NCI-H1105 treated with DMSO at 0.1 percent for 48 hours (cell line): ENCODE data around the gene COX6A2.

Source experiments
- DNase-seq: peaks from one replicate; lab custom pipeline; 2025; lab: John Stamatoyannopoulos, UW

Gene COX6A2

DNA sequence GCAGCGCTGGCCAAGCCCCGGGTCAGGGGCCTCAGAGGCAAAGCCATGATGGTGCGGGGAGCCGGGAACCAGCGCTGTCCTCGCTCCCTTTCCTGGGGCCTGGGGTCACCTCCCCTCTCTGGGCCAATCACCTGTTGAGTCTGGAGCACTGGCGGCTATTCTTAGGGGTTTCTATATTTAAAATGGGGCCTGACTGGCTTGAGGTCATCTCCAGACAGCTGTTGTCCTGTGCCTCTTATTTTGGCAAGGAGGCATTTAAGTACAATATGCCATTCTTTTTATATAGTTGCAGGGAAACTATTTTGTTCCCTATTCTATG, at the start of gene COX6A2:
Gene COX6A2, minus strand, starts transcription at position 82 of the 319 bp plus-strand sequence. Its CDS starts 35 bp downstream, at position 47.
- no peak for DNase-seq

DNA sequence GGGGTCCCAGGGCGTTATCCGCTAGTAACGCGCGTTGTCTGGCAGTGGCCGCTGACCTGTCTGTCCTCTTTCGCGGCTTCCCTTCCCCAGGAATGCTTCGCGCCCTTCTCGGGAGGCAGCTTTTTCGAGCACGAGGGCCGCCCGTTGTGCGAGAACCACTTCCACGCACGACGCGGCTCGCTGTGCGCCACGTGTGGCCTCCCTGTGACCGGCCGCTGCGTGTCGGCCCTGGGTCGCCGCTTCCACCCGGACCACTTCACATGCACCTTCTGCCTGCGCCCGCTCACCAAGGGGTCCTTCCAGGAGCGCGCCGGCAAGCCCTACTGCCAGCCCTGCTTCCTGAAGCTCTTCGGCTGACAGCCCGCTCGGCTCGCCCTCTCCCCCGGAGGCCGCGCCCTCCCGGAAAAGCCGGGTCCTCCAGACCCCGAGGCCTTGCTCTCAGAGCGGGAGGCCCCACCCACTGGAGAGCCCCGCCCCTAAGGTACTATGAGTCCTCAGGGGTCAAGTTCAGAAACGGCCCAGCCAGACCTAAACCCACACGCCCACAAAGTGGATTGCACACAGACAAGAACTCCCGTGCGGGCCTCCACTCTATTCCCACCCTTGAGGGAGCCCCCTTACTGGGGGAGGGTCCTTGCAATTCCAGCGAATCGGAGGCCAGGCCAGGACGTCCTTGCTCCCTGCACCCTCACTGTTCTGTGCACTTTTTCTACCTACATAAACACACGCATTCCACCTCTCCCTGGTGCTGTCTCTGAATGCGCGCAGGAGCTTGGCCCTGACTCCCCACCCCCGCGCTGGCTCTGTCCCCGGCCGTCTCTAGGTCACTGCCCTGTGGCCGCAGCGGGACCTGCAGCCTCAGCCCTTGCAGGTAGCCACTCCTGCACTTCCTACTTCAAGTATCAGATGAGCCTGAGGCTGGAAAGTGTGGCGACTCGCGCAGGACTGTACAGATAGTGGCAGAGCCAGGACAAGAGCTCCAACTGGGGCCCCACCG, 49.4 kb upstream of the COX6A2 start:
- DNase-seq = no peak

DNA sequence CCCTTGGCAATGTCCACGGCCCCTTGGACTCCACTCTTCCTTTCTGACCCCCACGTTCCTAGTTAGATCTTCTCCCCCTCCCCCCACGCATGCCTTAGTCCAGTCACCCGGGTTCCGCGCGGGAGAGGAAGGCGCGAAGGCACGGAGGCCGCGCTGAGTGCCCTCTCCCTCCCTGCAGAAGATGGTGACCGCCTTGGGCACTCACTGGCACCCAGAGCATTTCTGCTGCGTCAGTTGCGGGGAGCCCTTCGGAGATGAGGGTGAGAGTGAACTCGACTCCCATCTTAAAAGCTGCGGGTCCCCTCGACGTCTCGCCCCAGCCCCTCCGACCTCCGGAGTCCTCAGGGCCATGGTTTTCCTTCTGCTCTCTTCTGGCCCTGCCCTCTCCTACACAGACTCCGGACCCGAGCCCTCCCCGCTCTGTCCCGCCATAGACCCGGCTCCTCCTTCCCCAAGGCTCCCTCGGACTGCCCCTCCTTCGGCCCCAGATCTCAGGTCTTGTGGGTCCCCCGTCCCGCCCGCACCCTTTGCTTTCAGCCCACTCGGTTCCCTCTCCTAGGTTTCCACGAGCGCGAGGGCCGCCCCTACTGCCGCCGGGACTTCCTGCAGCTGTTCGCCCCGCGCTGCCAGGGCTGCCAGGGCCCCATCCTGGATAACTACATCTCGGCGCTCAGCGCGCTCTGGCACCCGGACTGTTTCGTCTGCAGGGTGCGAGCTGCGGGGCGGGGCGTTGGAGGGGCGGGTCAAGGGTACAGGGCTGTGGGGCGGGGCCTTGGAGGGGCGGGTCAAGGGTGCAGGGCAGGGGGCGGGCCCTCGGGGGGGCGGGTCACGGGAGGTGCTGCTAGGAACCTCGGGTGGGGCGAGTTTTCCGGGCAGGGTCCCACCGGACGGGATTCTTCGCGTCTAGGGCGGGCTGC, 48.4 kb upstream of the COX6A2 start:
- DNase-seq = no peak

DNA sequence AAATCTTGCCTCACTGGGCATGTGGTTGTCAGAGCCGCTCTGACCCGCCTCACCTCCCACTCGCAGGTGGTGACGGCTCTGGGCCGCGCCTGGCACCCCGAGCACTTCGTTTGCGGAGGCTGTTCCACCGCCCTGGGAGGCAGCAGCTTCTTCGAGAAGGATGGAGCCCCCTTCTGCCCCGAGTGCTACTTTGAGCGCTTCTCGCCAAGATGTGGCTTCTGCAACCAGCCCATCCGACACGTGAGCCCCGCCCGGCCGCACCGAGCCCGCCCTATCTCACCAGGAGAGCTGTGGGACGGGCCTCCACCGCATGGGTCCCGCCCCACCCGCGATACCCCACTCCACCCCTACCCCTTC, 47.8 kb upstream of the COX6A2 start:
- DNase-seq = no peak

DNA sequence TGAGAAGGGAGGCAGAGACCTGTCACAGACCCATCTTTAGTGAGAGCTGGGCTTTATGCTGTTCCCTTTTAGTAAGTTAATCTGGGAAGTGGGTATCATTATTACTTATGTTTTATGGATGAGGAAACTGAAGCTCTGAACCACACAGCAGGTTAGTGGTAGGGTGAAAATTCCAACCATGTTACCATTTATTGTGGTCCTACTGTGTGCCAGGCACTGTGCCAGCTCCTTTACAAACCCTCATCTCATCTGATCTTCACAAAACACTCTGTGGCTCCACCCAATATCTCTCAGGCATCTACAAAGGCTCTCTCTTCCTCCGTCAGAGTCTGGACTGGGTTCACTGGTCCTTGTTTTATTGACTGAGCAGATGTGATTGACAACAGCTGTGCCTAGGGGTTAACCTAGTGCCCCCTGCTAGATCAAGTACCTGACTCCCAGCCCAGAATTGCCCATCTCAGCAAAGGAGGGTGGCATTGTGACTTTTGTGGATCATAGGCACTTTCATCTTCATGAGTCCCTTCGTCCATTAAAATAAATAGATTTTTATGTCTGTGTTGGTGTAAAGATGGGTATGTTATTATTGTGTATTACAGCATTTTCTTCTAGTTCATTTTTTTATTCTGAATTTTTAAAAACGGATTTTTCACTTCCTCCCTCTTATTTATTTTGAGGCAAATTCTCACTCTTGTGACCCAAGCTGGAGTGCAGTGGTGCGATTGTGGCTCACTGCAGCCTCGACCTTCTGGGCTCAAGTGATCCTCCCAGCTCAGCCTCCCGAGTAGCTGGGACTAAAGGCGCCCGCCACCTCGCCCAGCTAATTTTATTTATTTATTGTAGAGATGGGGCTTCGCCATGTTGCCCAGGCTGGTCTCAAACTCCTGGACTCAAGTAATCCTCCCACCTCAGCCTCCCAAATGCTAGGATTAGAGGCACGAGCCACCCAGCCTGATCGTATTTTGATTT, 46.9 kb upstream of the COX6A2 start:
- DNase-seq = no peak

DNA sequence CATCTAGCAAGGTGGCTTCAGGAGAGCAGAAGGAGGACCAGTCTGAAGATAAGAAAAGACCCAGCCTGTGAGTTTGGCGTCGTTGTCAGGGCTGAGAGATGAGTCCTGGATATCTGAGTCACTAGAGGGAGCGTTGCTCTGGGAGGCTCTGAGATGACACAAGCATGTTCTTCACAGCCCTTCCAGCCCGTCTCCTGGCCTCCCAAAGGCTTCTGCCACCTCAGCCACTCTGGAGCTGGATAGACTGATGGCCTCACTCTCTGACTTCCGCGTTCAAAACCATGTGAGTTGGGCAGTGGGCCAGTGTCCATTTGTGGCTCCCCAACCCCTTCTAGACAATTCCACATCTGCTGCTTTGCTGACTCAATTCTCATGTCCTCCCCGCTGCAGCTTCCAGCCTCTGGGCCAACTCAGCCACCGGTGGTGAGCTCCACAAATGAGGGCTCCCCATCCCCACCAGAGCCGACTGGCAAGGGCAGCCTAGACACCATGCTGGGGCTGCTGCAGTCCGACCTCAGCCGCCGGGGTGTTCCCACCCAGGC, 46.1 kb upstream of the COX6A2 start:
- no peak for DNase-seq

DNA sequence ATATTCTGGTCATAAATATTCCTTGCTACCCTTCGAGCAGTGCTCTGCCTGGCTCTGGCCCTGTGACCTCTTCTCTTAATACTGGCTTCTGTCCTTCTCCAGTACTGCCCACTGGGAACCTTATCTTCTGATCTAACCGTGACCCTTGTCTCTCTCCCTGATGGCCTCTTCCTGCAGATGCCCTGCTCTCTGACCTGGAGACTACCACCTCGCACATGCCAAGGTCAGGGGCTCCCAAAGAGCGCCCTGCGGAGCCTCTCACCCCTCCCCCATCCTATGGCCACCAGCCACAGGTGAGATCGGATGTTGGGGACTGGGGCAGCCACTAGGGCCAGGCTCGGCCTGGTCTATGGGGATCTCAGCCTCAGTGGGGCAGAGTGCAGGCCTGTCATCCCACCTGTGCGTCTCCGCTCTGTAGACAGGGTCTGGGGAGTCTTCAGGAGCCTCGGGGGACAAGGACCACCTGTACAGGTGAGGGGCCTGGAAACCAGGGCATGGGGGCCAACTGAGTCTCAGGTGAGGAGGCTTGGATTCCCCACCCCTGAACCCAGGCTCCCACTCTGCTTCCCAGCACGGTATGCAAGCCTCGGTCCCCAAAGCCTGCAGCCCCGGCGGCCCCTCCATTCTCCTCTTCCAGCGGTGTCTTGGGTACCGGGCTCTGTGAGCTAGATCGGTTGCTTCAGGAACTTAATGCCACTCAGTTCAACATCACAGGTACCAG, 45.3 kb upstream of the COX6A2 start:
- no peak for DNase-seq

DNA sequence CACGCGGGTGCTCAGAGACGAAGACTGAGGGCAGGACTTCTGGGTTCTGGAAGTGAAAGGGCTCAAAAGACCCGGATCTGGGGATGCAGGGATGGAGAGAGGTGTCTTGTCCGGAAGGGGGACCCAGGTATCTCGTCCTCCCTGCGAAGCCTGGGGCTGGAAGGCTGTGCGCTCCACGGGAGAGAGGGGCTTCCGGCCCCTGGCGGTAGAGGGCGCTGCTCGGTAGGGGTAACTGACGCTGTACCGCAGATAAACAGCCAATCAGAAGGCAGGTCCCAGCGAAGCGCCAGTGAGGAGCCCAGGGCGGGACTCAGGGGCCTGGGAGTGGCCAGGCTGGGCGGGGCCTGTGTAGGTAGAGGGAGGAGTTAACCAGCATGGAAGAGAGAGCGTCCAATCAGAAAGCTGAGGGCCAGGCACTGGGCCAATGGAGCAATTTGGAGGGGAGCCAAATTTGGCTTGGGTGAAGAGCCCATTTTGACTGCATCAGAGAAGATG, 44.6 kb upstream of the COX6A2 start:
- peak; percentile 49 for DNase-seq

DNA sequence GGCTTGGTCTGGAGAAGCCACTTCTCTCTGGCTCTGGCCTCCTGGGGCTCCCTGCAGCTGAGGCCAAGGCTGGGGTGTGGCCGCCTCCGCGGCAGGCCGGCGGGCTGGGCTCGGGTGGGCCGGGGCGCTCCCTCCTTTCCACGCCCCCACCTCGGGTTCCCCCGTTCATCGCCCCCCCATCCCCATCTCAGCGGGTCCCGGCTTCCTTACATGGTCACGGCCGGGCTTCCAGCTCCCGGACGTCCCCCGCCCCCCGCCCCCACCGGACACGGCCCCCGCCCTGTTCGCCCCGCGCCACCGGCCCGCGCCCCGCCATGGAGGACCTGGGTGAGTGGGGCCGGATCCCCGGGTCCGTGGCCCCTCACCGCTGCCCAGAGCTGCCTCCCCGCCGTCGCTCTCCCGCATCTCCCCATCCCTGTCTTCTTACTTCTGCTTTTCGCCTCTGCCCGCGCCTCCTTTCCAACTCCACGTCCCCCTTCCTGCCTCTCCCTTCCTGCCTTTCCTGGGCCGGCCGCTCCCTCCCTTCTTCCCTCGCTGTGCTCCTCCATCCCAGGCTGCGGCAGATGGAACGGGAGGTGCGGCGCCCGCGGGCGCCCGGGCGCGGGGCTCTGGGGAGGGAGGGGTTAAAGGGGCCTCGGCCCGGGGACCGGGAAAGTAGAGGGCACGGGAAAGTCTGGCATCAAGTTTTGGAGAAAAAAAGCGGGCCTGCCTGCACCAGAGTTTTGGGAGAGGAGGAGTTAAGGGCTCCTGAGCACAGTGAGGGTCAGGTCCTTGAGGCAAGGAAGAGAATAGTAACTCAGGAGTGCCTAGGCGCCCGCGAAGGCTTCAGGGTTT, 43.9 kb upstream of the COX6A2 start, which contains the start of gene TGFB1I1:
Gene TGFB1I1, plus strand, starts transcription at position 278 of the 834 bp plus-strand sequence. Its CDS starts 37 bp downstream, at position 315.
- DNase-seq = peak; percentile 5

DNA sequence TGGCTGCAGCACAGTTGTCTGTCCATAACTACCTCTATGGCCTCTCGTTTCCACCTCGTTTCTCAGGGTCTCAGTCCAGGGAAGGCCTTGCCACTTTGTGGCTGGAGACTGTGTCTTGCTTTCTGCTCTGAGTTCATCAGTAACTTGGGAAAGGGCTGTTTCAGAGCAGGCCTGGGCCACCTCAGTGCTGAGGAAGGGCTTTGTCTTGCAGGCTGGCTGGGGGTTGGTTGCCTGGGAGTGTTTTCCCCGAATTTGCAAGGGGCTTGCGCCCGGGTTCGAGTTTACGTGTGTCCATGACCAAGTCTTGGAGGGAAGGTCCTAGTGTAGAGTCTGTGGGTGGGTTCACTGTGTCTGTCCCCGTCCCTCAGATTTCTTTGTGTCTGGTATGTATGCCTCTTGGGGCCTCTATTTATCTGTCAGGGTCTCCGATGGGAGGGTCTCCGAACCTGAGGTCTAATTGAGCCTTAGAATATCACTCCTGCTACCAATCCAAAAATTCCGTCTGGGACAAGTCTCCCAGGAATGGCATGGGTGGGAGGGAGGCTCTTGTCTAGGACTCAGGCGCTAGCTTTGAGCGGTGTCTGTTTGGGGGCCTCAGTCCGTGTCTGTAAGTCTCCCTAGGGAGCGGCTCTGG, 43.2 kb upstream of the COX6A2 start:
- DNase-seq = no peak

DNA sequence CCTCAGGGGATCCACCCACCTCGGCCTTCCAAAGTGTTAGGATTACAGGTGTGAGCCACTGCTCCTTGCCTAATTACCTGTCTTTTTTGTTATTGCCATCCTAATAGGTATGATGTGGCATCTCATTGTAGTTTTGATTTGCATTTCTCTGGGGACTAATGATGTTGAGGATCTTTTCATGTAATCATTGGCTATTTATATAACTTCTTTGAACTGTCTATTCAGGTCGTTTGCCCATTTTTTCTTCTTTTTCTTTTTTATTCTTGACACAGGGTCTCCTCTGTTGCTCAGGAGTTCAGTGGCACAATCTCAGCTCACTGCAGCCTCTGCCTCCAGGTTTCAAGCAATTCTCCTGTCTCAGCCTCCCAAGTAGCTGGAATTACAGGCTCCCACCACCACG, 42.5 kb upstream of the COX6A2 start:
- no peak for DNase-seq

DNA sequence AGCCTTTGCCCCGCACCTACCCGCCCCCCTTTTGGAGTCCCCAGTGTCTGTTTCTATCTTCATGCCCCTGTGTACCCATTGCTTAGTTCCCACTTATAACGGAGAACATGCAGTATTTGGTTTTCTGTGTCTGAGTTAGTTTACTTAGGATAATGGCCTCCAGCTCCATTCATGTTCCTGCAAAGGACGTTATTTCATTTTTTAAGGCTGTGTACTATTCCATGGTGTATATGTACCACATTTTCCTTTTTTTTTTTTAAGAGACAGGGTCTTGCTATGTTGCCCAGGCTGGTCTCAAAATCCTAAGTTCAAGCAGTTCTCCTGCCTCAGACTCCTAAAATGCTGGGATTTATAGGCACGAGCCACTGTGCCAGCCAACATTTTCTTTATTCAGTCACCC, 39.7 kb upstream of the COX6A2 start:
- DNase-seq = no peak

DNA sequence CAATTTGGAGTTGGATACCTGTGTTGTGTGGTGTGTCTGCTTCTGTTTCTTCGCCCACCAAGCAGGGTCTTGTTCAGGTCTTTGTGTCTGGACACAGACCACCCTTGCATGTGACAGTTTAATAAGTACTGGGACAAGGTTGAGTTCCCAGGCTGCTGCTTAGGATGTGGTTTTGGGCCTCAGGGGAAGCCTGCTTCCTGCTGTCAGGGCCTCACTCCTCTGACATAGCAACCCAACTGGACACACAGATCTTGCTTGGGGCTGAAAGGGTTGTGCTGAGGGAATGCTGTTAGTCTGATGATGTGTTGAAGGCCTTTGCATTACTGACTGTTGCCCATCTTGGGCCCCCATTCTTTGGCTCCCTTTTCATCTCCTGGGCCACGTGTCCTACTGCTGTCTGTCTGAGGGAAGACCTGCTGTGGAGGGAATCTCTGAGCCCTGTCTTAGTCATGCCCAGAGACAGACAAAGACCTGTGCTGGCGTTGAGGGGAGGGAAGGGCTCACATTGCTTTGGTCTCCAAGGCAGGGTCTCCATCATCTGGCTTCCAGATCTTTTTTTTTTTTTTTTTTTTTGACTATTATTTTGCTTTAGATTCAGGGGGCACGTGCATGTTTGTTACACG, 39.1 kb upstream of the COX6A2 start:
- no peak for DNase-seq

DNA sequence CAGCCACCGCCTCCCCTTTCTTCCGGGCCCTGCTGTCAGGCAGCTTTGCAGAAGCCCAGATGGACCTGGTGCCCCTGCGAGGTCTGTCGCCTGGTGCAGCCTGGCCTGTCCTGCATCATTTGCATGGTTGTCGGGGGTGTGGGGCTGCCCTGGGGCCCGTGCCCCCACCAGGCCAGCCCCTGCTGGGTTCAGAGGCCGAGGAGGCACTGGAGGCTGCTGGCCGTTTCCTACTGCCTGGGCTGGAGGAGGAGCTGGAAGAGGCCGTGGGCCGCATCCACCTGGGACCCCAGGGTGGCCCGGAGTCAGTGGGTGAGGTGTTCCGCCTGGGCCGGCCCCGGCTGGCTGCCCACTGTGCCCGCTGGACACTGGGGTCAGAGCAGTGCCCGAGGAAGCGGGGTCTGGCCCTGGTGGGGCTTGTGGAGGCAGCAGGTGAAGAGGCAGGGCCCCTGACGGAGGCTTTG, 38.3 kb upstream of the COX6A2 start:
- DNase-seq = no peak

DNA sequence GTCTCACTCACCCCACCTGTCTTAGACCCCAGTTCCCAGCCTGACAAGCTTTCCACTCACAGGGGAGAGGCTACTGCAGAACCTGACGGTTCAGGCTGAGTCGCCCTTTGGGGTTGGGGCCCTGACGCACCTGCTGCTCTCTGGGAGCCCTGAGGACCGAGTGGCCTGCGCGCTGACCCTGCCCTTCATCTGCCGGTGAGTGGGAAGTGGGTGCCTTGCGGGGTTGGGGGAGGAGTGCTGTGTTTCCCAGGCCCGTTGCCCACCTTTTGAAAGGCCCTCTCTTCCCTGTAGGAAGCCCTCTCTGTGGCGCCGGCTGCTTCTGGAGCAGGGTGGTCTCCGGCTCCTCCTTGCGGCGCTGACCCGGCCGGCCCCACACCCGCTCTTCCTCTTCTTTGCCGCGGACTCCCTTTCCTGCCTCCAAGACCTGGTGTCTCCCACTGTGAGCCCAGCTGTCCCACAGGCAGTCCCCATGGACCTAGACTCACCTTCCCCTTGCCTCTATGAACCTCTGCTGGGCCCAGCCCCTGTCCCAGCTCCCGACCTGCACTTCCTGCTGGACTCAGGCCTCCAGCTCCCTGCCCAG, 37.7 kb upstream of the COX6A2 start:
- no peak for DNase-seq

DNA sequence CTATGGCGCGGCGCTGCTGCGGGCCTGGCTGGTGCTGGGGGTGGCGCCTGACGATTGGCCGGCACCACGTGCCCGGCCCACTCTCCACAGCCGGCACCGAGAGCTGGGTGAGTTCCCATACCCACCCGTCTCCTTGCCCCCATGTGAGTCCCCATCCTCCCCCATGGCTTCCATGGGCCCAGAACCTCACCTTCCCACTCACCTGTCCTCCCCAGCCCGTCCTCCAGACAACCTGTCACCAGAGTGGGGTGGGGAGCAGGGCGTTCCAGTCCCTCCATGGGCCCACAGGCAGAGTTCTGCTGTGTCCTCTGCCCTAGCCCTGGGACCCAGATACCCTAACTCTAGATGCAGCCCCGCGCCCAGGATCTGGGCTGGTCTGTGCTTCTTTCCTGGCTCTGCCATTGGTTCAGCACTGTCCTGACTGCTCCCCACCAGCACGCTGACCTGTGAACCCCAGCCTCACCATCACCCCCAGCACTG, 36.7 kb upstream of the COX6A2 start:
- no peak for DNase-seq

DNA sequence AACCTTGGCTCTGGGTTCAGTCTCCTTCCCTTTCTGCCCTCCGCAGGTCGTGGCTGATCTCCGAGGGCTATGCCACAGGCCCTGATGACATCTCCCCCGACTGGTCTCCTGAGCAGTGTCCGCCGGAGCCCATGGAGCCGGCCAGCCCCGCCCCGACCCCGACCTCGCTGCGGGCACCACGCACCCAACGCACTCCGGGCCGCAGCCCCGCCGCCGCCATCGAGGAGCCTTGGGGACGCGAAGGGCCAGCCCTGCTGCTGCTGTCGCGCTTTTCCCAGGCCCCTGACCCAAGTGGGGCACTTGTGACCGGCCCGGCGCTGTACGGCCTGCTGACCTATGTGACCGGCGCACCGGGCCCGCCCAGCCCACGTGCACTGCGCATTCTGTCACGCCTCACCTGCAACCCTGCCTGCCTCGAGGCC, 36.2 kb upstream of the COX6A2 start:
- DNase-seq = no peak
